ENCODE measurements around the gene ARHGEF1.
"Not testable (repeated sequence)": the region's sequence is repeated elsewhere in the genome, so short reads cannot be mapped to it uniquely, and the experiment has no call there.

Gene ARHGEF1

GRCh38 chr19:41934849-41935374 lies 51.9 kb downstream of the ARHGEF1 start:
- DNase-seq, result no peak

GRCh38 chr19:41935760-41936415 lies 52.9 kb downstream of the ARHGEF1 start:
- no peak for DNase-seq

- DNase-seq, result no peak
Observed at GRCh38 chr19:41936416-41936850, 53.4 kb downstream of the ARHGEF1 start.

GRCh38 chr19:41936961-41937360 lies 54.0 kb downstream of the ARHGEF1 start:
- DNase-seq, result no peak

GRCh38 chr19:41937525-41938468 lies 54.8 kb downstream of the ARHGEF1 start:
- no peak for DNase-seq

- DNase-seq, result not testable (repeated sequence)
Observed at GRCh38 chr19:41939209-41939608, 56.2 kb downstream of the ARHGEF1 start.

GRCh38 chr19:41939861-41940730 lies 57.1 kb downstream of the ARHGEF1 start:
- no peak for DNase-seq

GRCh38 chr19:41940731-41941409 lies 57.9 kb downstream of the ARHGEF1 start:
- DNase-seq, result no peak

GRCh38 chr19:41941410-41942202 lies 58.6 kb downstream of the ARHGEF1 start:
- no peak for DNase-seq

- no peak for DNase-seq
Observed at GRCh38 chr19:41944336-41944735, 61.4 kb downstream of the ARHGEF1 start.

GRCh38 chr19:41945135-41945766 lies 62.3 kb downstream of the ARHGEF1 start:
- DNase-seq, result no peak

- DNase-seq, result no peak
Observed at GRCh38 chr19:41947091-41947490, 64.1 kb downstream of the ARHGEF1 start.

GRCh38 chr19:41951686-41952172 lies 68.7 kb downstream of the ARHGEF1 start:
- DNase-seq, result no peak

GRCh38 chr19:41955521-41955920 lies 72.5 kb downstream of the ARHGEF1 start:
- DNase-seq, result no peak

- no peak for DNase-seq
Observed at GRCh38 chr19:41956621-41957020, 73.6 kb downstream of the ARHGEF1 start.
